Common myeloid progenitor, CD34-positive (primary cell): Measurements from ENCODE around the gene LRRC72.

Source experiments
- CTCF ChIA-PET: fragments of 350-600 bp; sonication (Branson Sonifier 250); formaldehyde crosslinking; loops from one replicate; lab custom pipeline; 2021; ENCODE audit warnings: antibody characterized with exemption; lab: Charles Lee
- POLR2A ChIA-PET: fragments of 350-600 bp; sonication (Branson Sonifier 250); formaldehyde crosslinking; loops from one replicate; lab custom pipeline; 2021; ENCODE audit warnings: antibody characterized with exemption; lab: Charles Lee
- DNase-seq, 3 donors: peaks; one replicate each; pipeline versions ENCODE4 v3.0.0 to v3.0.0-alpha.2; 2013
- H3K27ac ChIP-seq, 2 experiments: 1 replicate in 1 of 2; 2 replicates in 1 of 2; pipeline ENCODE4 v1.7.0; 2013; ENCODE audit warnings: inconsistent platforms in 2 of 2, low read length in 2 of 2, mild to moderate bottlenecking in 2 of 2, low read depth in 1 of 2, moderate library complexity in 1 of 2; ENCODE audit not compliant: severe bottlenecking in 2 of 2, insufficient read depth in 1 of 2, poor library complexity in 1 of 2
- H3K27me3 ChIP-seq, 5 experiments: replicated peaks in 2 of 5; 1 replicate in 3 of 5; 2 replicates in 2 of 5; pipeline versions ENCODE4 v1.6.1 to v1.7.0; 2013; ENCODE audit warnings: low read length in 4 of 5, mild to moderate bottlenecking in 2 of 5, moderate library complexity in 2 of 5, inconsistent platforms in 1 of 5; ENCODE audit not compliant: insufficient read depth in 5 of 5, control insufficient read depth in 4 of 5
- H3K36me3 ChIP-seq, 4 experiments: 1 replicate in 2 of 4; 2 replicates in 2 of 4; pipeline versions ENCODE4 v1.6.1 to v1.7.0; 2013; ENCODE audit warnings: low read length in 3 of 4, control low read depth in 1 of 4, mild to moderate bottlenecking in 1 of 4; ENCODE audit not compliant: control insufficient read depth in 4 of 4, insufficient read depth in 4 of 4
- H3K4me1 ChIP-seq, 4 experiments: 1 replicate in 3 of 4; 2 replicates in 1 of 4; pipeline versions ENCODE4 v1.6.1 to v1.7.1; 2013; ENCODE audit warnings: low read length in 3 of 4, mild to moderate bottlenecking in 3 of 4, control low read depth in 1 of 4, inconsistent platforms in 1 of 4, moderate library complexity in 1 of 4; ENCODE audit not compliant: control insufficient read depth in 4 of 4, insufficient read depth in 4 of 4; ENCODE audit errors: control extremely low read depth in 1 of 4
- H3K4me3 ChIP-seq, 7 experiments: 1 replicate in 4 of 7; 2 replicates in 3 of 7; pipeline versions ENCODE4 v1.5.1 to v1.7.0; 2013; ENCODE audit warnings: mild to moderate bottlenecking in 7 of 7, low read length in 6 of 7, moderate library complexity in 6 of 7, inconsistent platforms in 2 of 7, low read depth in 2 of 7, control low read depth in 1 of 7; ENCODE audit not compliant: insufficient read depth in 4 of 7, control insufficient read depth in 1 of 7; ENCODE audit errors: extremely low read depth in 1 of 7
- H3K9me3 ChIP-seq, 5 experiments: 1 replicate in 4 of 5; 2 replicates in 1 of 5; pipeline versions ENCODE4 v1.6.1 to v1.7.1; 2013; ENCODE audit warnings: low read length in 4 of 5, mild to moderate bottlenecking in 2 of 5, inconsistent platforms in 1 of 5, low read depth in 1 of 5, moderate library complexity in 1 of 5; ENCODE audit not compliant: control insufficient read depth in 4 of 5, insufficient read depth in 2 of 5; ENCODE audit errors: control extremely low read depth in 1 of 5
- WGBS: methylation state at CpG from one replicate; pipeline ENCODE4 v1.1.5; 2013; ENCODE audit not compliant: insufficient coverage; 5-methylcytosine and 5-hydroxymethylcytosine counted together

Gene LRRC72

DNA sequence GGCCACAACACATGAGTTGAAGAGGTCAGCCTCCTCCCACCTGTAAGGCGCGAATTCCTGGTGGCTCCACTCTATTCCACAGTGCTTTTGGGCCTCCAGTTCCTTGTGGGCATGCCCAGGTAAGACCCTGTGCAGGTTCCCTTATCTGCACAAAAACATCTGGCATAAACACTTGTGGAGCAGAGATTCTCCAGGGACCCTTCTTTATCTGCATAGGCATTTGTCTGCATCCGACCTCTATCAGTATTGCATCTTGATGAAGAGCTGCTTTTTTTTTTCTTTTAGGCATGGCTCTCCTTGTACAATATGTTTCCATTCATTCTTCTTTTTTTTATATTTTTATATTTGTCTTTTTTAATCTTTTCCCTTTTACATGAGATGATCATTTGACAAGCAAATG is 60.5 kb downstream of the LRRC72 start:
- H3K4me1 ChIP-seq: peaks cover 0 to 6% (median 0%) of the 10 kb centered on the region in 4 experiments
- ChIA-PET POLR2A (no interaction called here), CTCF (no interaction called here)
- no peak for DNase-seq
- H3K27me3 ChIP-seq: no peaks in the 10 kb centered on the region
- 100% methylated on average over 2 of the region's 3 CpGs for WGBS
- H3K27ac ChIP-seq: no peak overlapping the region
- H3K4me3 ChIP-seq: no peak overlapping the region
- H3K9me3 ChIP-seq: no peaks in the 10 kb centered on the region
- no peaks in the 10 kb centered on the region for H3K36me3 ChIP-seq

- no peak for DNase-seq
- H3K9me3 ChIP-seq: no peaks in the 10 kb centered on the region
- H3K4me3 ChIP-seq: no peak overlapping the region
- ChIA-PET POLR2A (no interaction called here), CTCF (no interaction called here)
- no peaks in the 10 kb centered on the region for H3K27me3 ChIP-seq
- peaks cover 0 to 6% (median 0%) of the 10 kb centered on the region in 4 experiments for H3K4me1 ChIP-seq
- no peak overlapping the region for H3K27ac ChIP-seq
- 94% methylated on average over 6 of the region's 6 CpGs for WGBS
- H3K36me3 ChIP-seq: no peaks in the 10 kb centered on the region
These were observed 61.2 kb downstream of the LRRC72 start for GRCh38 chr7:16587790-16588189.

DNA sequence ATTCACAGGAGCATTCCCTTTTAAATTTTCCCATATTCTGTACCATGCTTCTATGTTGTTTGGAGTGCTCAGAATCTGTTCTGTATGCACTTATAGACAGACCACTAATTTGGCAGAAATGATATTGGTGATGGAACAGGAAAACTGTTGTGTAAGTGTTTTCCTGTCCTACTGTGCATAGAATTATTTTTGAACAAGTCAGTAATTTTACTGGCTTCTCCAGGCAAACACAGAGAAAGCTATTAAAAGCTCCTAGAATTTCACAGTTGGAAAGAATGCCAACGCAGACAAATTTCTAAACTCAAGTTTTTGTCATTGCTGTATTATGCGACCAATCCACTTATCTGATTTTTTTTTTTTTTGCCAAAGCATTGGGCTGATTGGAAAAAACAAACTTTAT is 63.3 kb downstream of the LRRC72 start:
- Histone ChIP-seq H3K4me1 (peaks cover 0 to 6% (median 0%) of the 10 kb centered on the region in 4 experiments), H3K27ac (no peak overlapping the region), H3K36me3 (no peaks in the 10 kb centered on the region), H3K9me3 (no peaks in the 10 kb centered on the region), H3K27me3 (no peaks in the 10 kb centered on the region), H3K4me3 (no peak overlapping the region)
- 100% methylated on average over 2 of the region's 2 CpGs for WGBS
- POLR2A ChIA-PET: interaction anchor here (0.7 kb wide), 2 partner anchors 10 to 914 kb away, joined by 4 read pairs; no protein-coding TSS in a partner anchor
- CTCF ChIA-PET: no interaction called here
- no peak for DNase-seq

GRCh38 chr7:16590424-16590823 is 63.8 kb downstream of the LRRC72 start:
- no peaks in the 10 kb centered on the region for H3K9me3 ChIP-seq
- H3K4me1 ChIP-seq: peaks cover 0 to 6% (median 0%) of the 10 kb centered on the region in 4 experiments
- CTCF ChIA-PET: no interaction called here
- H3K36me3 ChIP-seq: no peaks in the 10 kb centered on the region
- POLR2A ChIA-PET: no interaction called here
- WGBS: 11% methylated on average over 1 of the region's 1 CpG
- no peaks in the 10 kb centered on the region for H3K27me3 ChIP-seq
- peak in 2 of 3 donors; percentile 40 to 50 for DNase-seq
- no peak overlapping the region for H3K27ac ChIP-seq
- no peak overlapping the region for H3K4me3 ChIP-seq

GRCh38 chr7:16592395-16592794 is 65.8 kb downstream of the LRRC72 start:
- no peaks in the 10 kb centered on the region for H3K36me3 ChIP-seq
- peaks cover 0 to 6% (median 0%) of the 10 kb centered on the region in 4 experiments for H3K4me1 ChIP-seq
- no peak overlapping the region for H3K27ac ChIP-seq
- H3K27me3 ChIP-seq: no peaks in the 10 kb centered on the region
- H3K4me3 ChIP-seq: no peak overlapping the region
- POLR2A ChIA-PET: no interaction called here
- 71% methylated on average over 2 of the region's 3 CpGs for WGBS
- no peak for DNase-seq
- CTCF ChIA-PET: no interaction called here
- H3K9me3 ChIP-seq: no peaks in the 10 kb centered on the region

GRCh38 chr7:16594061-16594460 is 67.4 kb downstream of the LRRC72 start:
- DNase-seq: no peak
- ChIA-PET CTCF (interaction anchor here (1.4 kb wide), 1 partner anchor 42 kb away, joined by 3 read pairs; no protein-coding TSS in a partner anchor), POLR2A (no interaction called here)
- H3K9me3 ChIP-seq: no peaks in the 10 kb centered on the region
- H3K27ac ChIP-seq: no peak overlapping the region
- no peak overlapping the region for H3K4me3 ChIP-seq
- H3K36me3 ChIP-seq: peaks cover 0 to 3% (median 1%) of the 10 kb centered on the region in 4 experiments
- H3K27me3 ChIP-seq: no peaks in the 10 kb centered on the region
- peaks cover 0 to 6% (median 0%) of the 10 kb centered on the region in 4 experiments for H3K4me1 ChIP-seq

DNA sequence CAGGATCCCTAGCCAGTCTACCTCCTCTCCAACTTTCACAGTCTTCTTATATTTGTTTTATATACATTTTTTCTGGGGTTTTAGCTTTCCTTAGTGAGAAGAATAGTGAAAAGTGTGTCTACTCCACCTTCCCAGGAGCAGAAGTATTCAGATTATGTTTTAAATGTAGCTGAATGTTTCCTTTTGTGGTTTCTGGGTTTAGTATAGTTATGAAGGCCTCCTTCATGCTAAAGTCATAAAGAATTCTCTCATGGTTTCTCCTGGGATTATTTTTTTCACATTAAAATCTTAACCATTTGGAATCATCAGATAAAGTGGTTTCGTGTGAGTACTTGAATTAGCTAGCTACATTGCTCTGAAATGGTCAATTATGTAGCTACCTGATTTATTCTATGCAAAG is 68.1 kb downstream of the LRRC72 start:
- Histone ChIP-seq H3K27ac (no peak overlapping the region), H3K27me3 (no peaks in the 10 kb centered on the region), H3K9me3 (no peaks in the 10 kb centered on the region), H3K4me3 (no peak overlapping the region), H3K36me3 (peaks cover 0 to 4% (median 3%) of the 10 kb centered on the region in 4 experiments), H3K4me1 (peaks cover 0 to 6% (median 0%) of the 10 kb centered on the region in 4 experiments)
- CTCF ChIA-PET: interaction anchor here (1.4 kb wide), 1 partner anchor 42 kb away, joined by 3 read pairs; no protein-coding TSS in a partner anchor
- WGBS: no CpG with 5 or more reads among the region's 1 CpG
- POLR2A ChIA-PET: no interaction called here
- DNase-seq: no peak
